Endothelial cell of umbilical vein (primary cell): ENCODE results near the gene C1orf159. TPM values are rescaled to one million over a fixed set of nuclear protein-coding genes. Genes with fewer than 3 reads are reported as not detected.

Experiments used
- BruUV-seq: library from RNA; stranded (reverse); fragments of 400-500 nt; replicated peaks from 2 replicates; lab custom pipeline; 2021; lab: Mats Ljungman, UMichigan
- CTCF ChIA-PET: fragments of 300-600, 350-600 bp; sonication (Branson Sonifier 250); formaldehyde crosslinking; loops from one replicate; lab custom pipeline; 2021; ENCODE audit warnings: antibody characterized with exemption, inconsistent platforms; lab: Charles Lee
- POLR2A ChIA-PET: fragments of 300-600, 350-600 bp; sonication (Branson Sonifier 250); formaldehyde crosslinking; loops from one replicate; lab custom pipeline; 2021; ENCODE audit warnings: antibody characterized with exemption, inconsistent platforms; lab: Charles Lee
- DNase-seq: peaks from one replicate; pipeline ENCODE4 v3.0.0-alpha.2; 2011; ENCODE audit warnings: low read depth, low spot score
- FAIRE-seq: peaks from 2 replicates; lab custom pipeline; 2011; peaks lifted over from hg19 to GRCh38; lab: Jason Lieb, UNC
- H2AFZ ChIP-seq: 2 replicates; pipeline ENCODE4 v1.6.0; 2012; ENCODE audit warnings: low read depth, low read length, control low read depth, inconsistent platforms
- H3K27ac ChIP-seq: 2 replicates; pipeline ENCODE4 v1.5.1; 2011; ENCODE audit warnings: low read depth, mild to moderate bottlenecking, control low read depth, low read length, moderate library complexity; ENCODE audit not compliant: insufficient read depth
- H3K27me3 ChIP-seq, 2 experiments: 2 replicates each; pipeline versions ENCODE4 v1.6.0 to v1.6.1; 2011; ENCODE audit warnings: low read length in 2 of 2, mixed read lengths in 1 of 2; ENCODE audit not compliant: control insufficient read depth in 2 of 2, insufficient read depth in 2 of 2
- H3K36me3 ChIP-seq, 2 experiments: 2 replicates in 1 of 2; 3 replicates in 1 of 2; pipeline ENCODE4 v1.5.1; 2011; ENCODE audit warnings: low read length in 2 of 2, mild to moderate bottlenecking in 1 of 2, moderate library complexity in 1 of 2; ENCODE audit not compliant: control insufficient read depth in 2 of 2, insufficient read depth in 2 of 2; ENCODE audit errors: extremely low read depth in 1 of 2
- H3K4me1 ChIP-seq: 3 replicates; pipeline ENCODE4 v1.5.1; 2011; ENCODE audit warnings: mild to moderate bottlenecking, low read length; ENCODE audit not compliant: control insufficient read depth, insufficient read depth; ENCODE audit errors: extremely low read depth
- H3K4me2 ChIP-seq: 2 replicates; pipeline ENCODE4 v1.6.1; 2011; ENCODE audit warnings: low read length, control low read depth, mixed read lengths; ENCODE audit not compliant: insufficient read depth
- H3K4me3 ChIP-seq, 3 experiments: fragments of 200-600 bp in 1 of 3; sonication (generic), shearing (Covaris generic) in 1 of 3; replicated peaks in 1 of 3; 2 replicates each; pipeline ENCODE4 v1.5.1; 2011 to 2016; ENCODE audit warnings: control low read depth in 3 of 3, low read length in 3 of 3, mild to moderate bottlenecking in 2 of 3, inconsistent platforms in 1 of 3, low read depth in 1 of 3, moderate library complexity in 1 of 3; ENCODE audit not compliant: insufficient read depth in 1 of 3
- H3K79me2 ChIP-seq: 2 replicates; pipeline ENCODE4 v1.6.0; 2012; ENCODE audit warnings: low read length, inconsistent platforms; ENCODE audit not compliant: control insufficient read depth, insufficient read depth
- H3K9ac ChIP-seq: replicated peaks from 2 replicates; pipeline ENCODE3; 2011; ENCODE audit warnings: low read length, control low read depth; ENCODE audit not compliant: insufficient read depth; ENCODE audit errors: extremely low read depth
- H3K9me1 ChIP-seq: replicated peaks from 3 replicates; pipeline ENCODE4 v1.6.0; 2011; ENCODE audit warnings: mild to moderate bottlenecking, low read length; ENCODE audit not compliant: control insufficient read depth, insufficient read depth; ENCODE audit errors: extremely low read depth
- H3K9me3 ChIP-seq: replicated peaks from 2 replicates; pipeline ENCODE4 v1.5.1; 2012; ENCODE audit warnings: low read length, inconsistent platforms; ENCODE audit not compliant: control insufficient read depth, insufficient read depth
- H4K20me1 ChIP-seq: replicated peaks from 2 replicates; pipeline ENCODE3; 2011; ENCODE audit warnings: mild to moderate bottlenecking, low read length; ENCODE audit not compliant: control insufficient read depth, insufficient read depth; ENCODE audit errors: extremely low read depth
- CTCF ChIP-seq, 2 donors: IDR thresholded peaks; 1 replicate in 1 of 2; 2 replicates in 1 of 2; pipeline ENCODE4 v1.5.1; 2011; ENCODE audit warnings: low read length in 2 of 2, mild to moderate bottlenecking in 2 of 2, moderate library complexity in 2 of 2, control low read depth in 1 of 2, inconsistent platforms in 1 of 2, low read depth in 1 of 2; ENCODE audit not compliant: insufficient read depth in 1 of 2; ENCODE audit errors: extremely low read depth in 1 of 2
- EZH2 ChIP-seq: IDR thresholded peaks from 2 replicates; pipeline ENCODE4 v1.6.1; 2012; ENCODE audit warnings: borderline replicate concordance, low read depth, mild to moderate bottlenecking, moderate library complexity, low read length, inconsistent platforms; ENCODE audit not compliant: severe bottlenecking
- FOS ChIP-seq: IDR thresholded peaks from 2 replicates; pipeline ENCODE4 v1.6.1; 2011; ENCODE audit warnings: mild to moderate bottlenecking, low read length, moderate library complexity, borderline replicate concordance; ENCODE audit not compliant: insufficient read depth
- GATA2 ChIP-seq: IDR thresholded peaks from 2 replicates; pipeline ENCODE4 v1.7.0; 2011; ENCODE audit warnings: low read depth, mild to moderate bottlenecking, moderate library complexity, mixed read lengths, low read length; ENCODE audit not compliant: insufficient read length, insufficient read depth
- JUN ChIP-seq: IDR thresholded peaks from 2 replicates; pipeline ENCODE4 v1.6.1; 2011; ENCODE audit warnings: borderline replicate concordance, low read depth; ENCODE audit not compliant: insufficient read length, insufficient read depth
- MAX ChIP-seq: IDR thresholded peaks from 2 replicates; pipeline ENCODE4 v1.6.1; 2011; ENCODE audit not compliant: insufficient read depth, insufficient read length
- MYC ChIP-seq: IDR thresholded peaks from one replicate; pipeline ENCODE4 v1.6.1; 2011; ENCODE audit warnings: mild to moderate bottlenecking, low read depth, low read length
- POLR2A ChIP-seq: IDR thresholded peaks from 2 replicates; pipeline ENCODE4 v1.6.1; 2012; ENCODE audit warnings: low read depth, mild to moderate bottlenecking, control low read depth, low read length
- POLR2AphosphoS5 ChIP-seq: IDR thresholded peaks from 2 replicates; pipeline ENCODE4 v1.6.1; 2012; ENCODE audit warnings: low read depth, mild to moderate bottlenecking, control low read depth, low read length, moderate library complexity; ENCODE audit not compliant: insufficient read depth
- dilution Hi-C: fragments of 300-500 bp; cut with MboI; formaldehyde crosslinking; loops from one replicate; pipeline ENCODE4 v1.15.0; 2019; ENCODE audit warnings: low sequenced_read_pairs; ENCODE audit not compliant: extremely low pct_ligation_motif_present
- intact Hi-C: fragments of 100-400 bp; cut with micrococcal nuclease; formaldehyde crosslinking; loops from one replicate; pipeline ENCODE4 v1.10.0; 2022
- polyA plus RNA-seq, 4 experiments: library from polyadenylated mRNA; depleted of rRNA in 3 of 4; stranded (reverse) in 3 of 4; unstranded in 1 of 4; fragments of >200 nt; gene quantifications; 2 replicates each; pipeline versions ENCODE4 v1.2.1 to v1.2.3, GENCODE V29; 2011 to 2012; ENCODE audit warnings: missing spikeins in 1 of 4
- total RNA-seq: library from RNA; stranded (reverse); gene quantifications from 2 replicates; pipeline ENCODE4 v1.2.3, GENCODE V29; 2021

C1orf159 gene
- total and polyA plus RNA-seq, 2 donors (not counting 3 experiments of a cell fraction or from before 2014, with no cell fraction given) = 16.1 to 20.1 TPM

GRCh38 chr1:1050577-1051052 is 65.3 kb downstream of the C1orf159 start:
- Histone ChIP-seq H4K20me1 (no peaks in the 10 kb centered on the region), H3K9ac (no peak overlapping the region), H3K27ac (no peak overlapping the region), H3K4me3 (no peak overlapping the region), H3K36me3 (peaks cover 0 to 23% of the 10 kb centered on the region in 2 experiments), H3K79me2 (no peaks in the 10 kb centered on the region), H3K4me1 (no peaks in the 10 kb centered on the region), H3K27me3 (no peaks in the 10 kb centered on the region), H3K9me1 (no peaks in the 10 kb centered on the region), H3K4me2 (no peak overlapping the region), H3K9me3 (no peaks in the 10 kb centered on the region), H2AFZ (no peak overlapping the region)
- no TSS peak for BruUV-seq
- CTCF ChIA-PET = no interaction called here
- dilution Hi-C loops (no loop called here), intact Hi-C loops (no loop called here)
- DNase-seq (no peak), FAIRE-seq (no peak)
- POLR2A ChIA-PET = no interaction called here
- no peak for TF ChIP-seq POLR2AphosphoS5
- TF ChIP-seq MAX = no peak
- no peak for TF ChIP-seq GATA2
- no peak for TF ChIP-seq CTCF (IDR thresholded peaks at IDR 0.05; ENCODE audit: extremely low read depth in 1 of 2, insufficient read depth in 1 of 2, low read depth in 1 of 2, low read length in 2 of 2)
- TF ChIP-seq FOS = no peak
- TF ChIP-seq EZH2 = no peak
- no peak for TF ChIP-seq POLR2A
- TF ChIP-seq JUN = no peak
- TF ChIP-seq MYC = no peak
